ENCODE measurements around the gene PGM2L1.
A peak's percentile ranks its signal among the peaks of the same experiment; 100 is the strongest.

Gene PGM2L1

GRCh38 chr11:74311352-74311926, 86.8 kb downstream of the PGM2L1 start, which contains the start of gene P4HA3:
Gene P4HA3, minus strand, starts transcription at chr11:74311640. Its CDS starts 29 bp downstream, at chr11:74311611.
- Mint-ChIP-seq H3K4me3 (peak within 1 kb of the TSS; percentile 22), H3K4me1 (ENCODE audit: low read depth) (peaks cover 7% of the 10 kb centered on the region), H3K27me3 (peaks cover 49% of the 10 kb centered on the region), H3K27ac (peak within 1 kb of the TSS; percentile 3), H3K9me3 (peaks cover 9% of the 10 kb centered on the region), H3K36me3 (ENCODE audit: low read depth) (peaks cover 4% of the 10 kb centered on the region)

- peaks cover 8% of the 10 kb centered on the region for H3K9me3 Mint-ChIP-seq
- H3K4me3 Mint-ChIP-seq = peak overlapping the region; percentile 22
- H3K36me3 Mint-ChIP-seq (ENCODE audit: low read depth) = peaks cover 4% of the 10 kb centered on the region
- peaks cover 53% of the 10 kb centered on the region for H3K27me3 Mint-ChIP-seq
- H3K27ac Mint-ChIP-seq = no peak overlapping the region
- H3K4me1 Mint-ChIP-seq (ENCODE audit: low read depth) = peaks cover 7% of the 10 kb centered on the region
These were observed 87.4 kb downstream of the PGM2L1 start for GRCh38 chr11:74310857-74311256.

- H3K36me3 Mint-ChIP-seq (ENCODE audit: low read depth) = peaks cover 2% of the 10 kb centered on the region
- no peak overlapping the region for H3K4me3 Mint-ChIP-seq
- H3K9me3 Mint-ChIP-seq = peaks cover 2% of the 10 kb centered on the region
- H3K4me1 Mint-ChIP-seq (ENCODE audit: low read depth) = peaks cover 7% of the 10 kb centered on the region
- peaks cover 56% of the 10 kb centered on the region for H3K27me3 Mint-ChIP-seq
- H3K27ac Mint-ChIP-seq = no peak overlapping the region
These were observed 90.8 kb downstream of the PGM2L1 start for GRCh38 chr11:74307434-74307833.

- H3K9me3 Mint-ChIP-seq = no peaks in the 10 kb centered on the region
- H3K36me3 Mint-ChIP-seq (ENCODE audit: low read depth) = no peaks in the 10 kb centered on the region
- H3K27ac Mint-ChIP-seq = no peak overlapping the region
- H3K27me3 Mint-ChIP-seq = peaks cover 49% of the 10 kb centered on the region
- no peak overlapping the region for H3K4me3 Mint-ChIP-seq
- H3K4me1 Mint-ChIP-seq (ENCODE audit: low read depth) = peaks cover 7% of the 10 kb centered on the region
These were observed 91.6 kb downstream of the PGM2L1 start for GRCh38 chr11:74306435-74307175.

GRCh38 chr11:74299015-74299414, 99.2 kb downstream of the PGM2L1 start:
- Mint-ChIP-seq H3K27me3 (peaks cover 14% of the 10 kb centered on the region), H3K4me3 (no peak overlapping the region), H3K4me1 (ENCODE audit: low read depth) (peaks cover 6% of the 10 kb centered on the region), H3K36me3 (ENCODE audit: low read depth) (no peaks in the 10 kb centered on the region), H3K27ac (no peak overlapping the region), H3K9me3 (no peaks in the 10 kb centered on the region)

GRCh38 chr11:74297484-74297883, 100.7 kb downstream of the PGM2L1 start:
- Mint-ChIP-seq H3K27ac (no peak overlapping the region), H3K4me1 (ENCODE audit: low read depth) (peaks cover 6% of the 10 kb centered on the region), H3K36me3 (ENCODE audit: low read depth) (no peaks in the 10 kb centered on the region), H3K4me3 (no peak overlapping the region), H3K9me3 (no peaks in the 10 kb centered on the region), H3K27me3 (peaks cover 23% of the 10 kb centered on the region)

- peaks cover 19% of the 10 kb centered on the region for H3K27me3 Mint-ChIP-seq
- H3K4me1 Mint-ChIP-seq (ENCODE audit: low read depth) = peaks cover 8% of the 10 kb centered on the region
- no peak overlapping the region for H3K4me3 Mint-ChIP-seq
- no peaks in the 10 kb centered on the region for H3K36me3 Mint-ChIP-seq (ENCODE audit: low read depth)
- H3K9me3 Mint-ChIP-seq = no peaks in the 10 kb centered on the region
- no peak overlapping the region for H3K27ac Mint-ChIP-seq
These were observed 109.3 kb downstream of the PGM2L1 start for GRCh38 chr11:74288911-74289310.

- Mint-ChIP-seq H3K27ac (no peak overlapping the region), H3K9me3 (no peaks in the 10 kb centered on the region), H3K36me3 (ENCODE audit: low read depth) (no peaks in the 10 kb centered on the region), H3K4me3 (no peak overlapping the region), H3K27me3 (peaks cover 16% of the 10 kb centered on the region), H3K4me1 (ENCODE audit: low read depth) (peaks cover 8% of the 10 kb centered on the region)
These were observed 110.1 kb downstream of the PGM2L1 start for GRCh38 chr11:74288161-74288560.

- Mint-ChIP-seq H3K27me3 (no peaks in the 10 kb centered on the region), H3K4me1 (ENCODE audit: low read depth) (peaks cover 8% of the 10 kb centered on the region), H3K27ac (no peak overlapping the region), H3K4me3 (no peak overlapping the region), H3K36me3 (ENCODE audit: low read depth) (no peaks in the 10 kb centered on the region), H3K9me3 (no peaks in the 10 kb centered on the region)
These were observed 113.8 kb downstream of the PGM2L1 start for GRCh38 chr11:74284466-74284865.

- no peaks in the 10 kb centered on the region for H3K27me3 Mint-ChIP-seq
- no peak overlapping the region for H3K27ac Mint-ChIP-seq
- peaks cover 8% of the 10 kb centered on the region for H3K4me1 Mint-ChIP-seq (ENCODE audit: low read depth)
- H3K9me3 Mint-ChIP-seq = no peaks in the 10 kb centered on the region
- H3K4me3 Mint-ChIP-seq = no peak overlapping the region
- H3K36me3 Mint-ChIP-seq (ENCODE audit: low read depth) = no peaks in the 10 kb centered on the region
These were observed 114.6 kb downstream of the PGM2L1 start for GRCh38 chr11:74283580-74284180.

GRCh38 chr11:74282914-74283371, 115.3 kb downstream of the PGM2L1 start:
- Mint-ChIP-seq H3K27ac (no peak overlapping the region), H3K9me3 (no peaks in the 10 kb centered on the region), H3K36me3 (ENCODE audit: low read depth) (no peaks in the 10 kb centered on the region), H3K4me1 (ENCODE audit: low read depth) (peaks cover 3% of the 10 kb centered on the region), H3K4me3 (no peak overlapping the region), H3K27me3 (no peaks in the 10 kb centered on the region)

- no peak overlapping the region for H3K27ac Mint-ChIP-seq
- H3K27me3 Mint-ChIP-seq = no peaks in the 10 kb centered on the region
- H3K4me3 Mint-ChIP-seq = no peak overlapping the region
- no peaks in the 10 kb centered on the region for H3K9me3 Mint-ChIP-seq
- H3K36me3 Mint-ChIP-seq (ENCODE audit: low read depth) = no peaks in the 10 kb centered on the region
- no peaks in the 10 kb centered on the region for H3K4me1 Mint-ChIP-seq (ENCODE audit: low read depth)
These were observed 115.8 kb downstream of the PGM2L1 start for GRCh38 chr11:74282421-74282820.

GRCh38 chr11:74280494-74280893, 117.7 kb downstream of the PGM2L1 start:
- Mint-ChIP-seq H3K9me3 (no peaks in the 10 kb centered on the region), H3K27ac (no peak overlapping the region), H3K36me3 (ENCODE audit: low read depth) (no peaks in the 10 kb centered on the region)

More at GRCh38 chr11:74280494-74280893, 117.7 kb downstream of the PGM2L1 start:
- Mint-ChIP-seq H3K4me3 (no peak overlapping the region), H3K27me3 (peaks cover 3% of the 10 kb centered on the region), H3K4me1 (ENCODE audit: low read depth) (no peaks in the 10 kb centered on the region)

Measured in stimulated activated naive CD8-positive, alpha-beta T cell treated with anti-CD3 and anti-CD28 coated beads, Interleukin-15, Interleukin-2, amounts not matched to agents 100 ng/mL and 50 ng/mL, for 24 hours (primary cell).